Right renal pelvis (tissue), 4 donors: ENCODE results near the gene S100A5. TPM values are rescaled to one million over a fixed set of nuclear protein-coding genes. Genes with fewer than 3 reads are reported as not detected.

Experiments used
- DNase-seq, 4 donors: peaks; one replicate each; pipeline ENCODE4 v3.0.0-alpha.2; 2013; ENCODE audit warnings: low read depth in 4 of 4, low spot score in 3 of 4, missing footprints in 1 of 4
- polyA plus RNA-seq, 4 donors: library from polyadenylated mRNA; unstranded; fragments of 120-200 nt; gene quantifications; one replicate each; pipeline ENCODE4 v1.2.1, GENCODE V29; 2013; ENCODE audit not compliant: insufficient read length in 4 of 4

Gene S100A5
- polyA plus RNA-seq, 4 donors = 0.70 to 1.1 (median 0.89) TPM

DNA sequence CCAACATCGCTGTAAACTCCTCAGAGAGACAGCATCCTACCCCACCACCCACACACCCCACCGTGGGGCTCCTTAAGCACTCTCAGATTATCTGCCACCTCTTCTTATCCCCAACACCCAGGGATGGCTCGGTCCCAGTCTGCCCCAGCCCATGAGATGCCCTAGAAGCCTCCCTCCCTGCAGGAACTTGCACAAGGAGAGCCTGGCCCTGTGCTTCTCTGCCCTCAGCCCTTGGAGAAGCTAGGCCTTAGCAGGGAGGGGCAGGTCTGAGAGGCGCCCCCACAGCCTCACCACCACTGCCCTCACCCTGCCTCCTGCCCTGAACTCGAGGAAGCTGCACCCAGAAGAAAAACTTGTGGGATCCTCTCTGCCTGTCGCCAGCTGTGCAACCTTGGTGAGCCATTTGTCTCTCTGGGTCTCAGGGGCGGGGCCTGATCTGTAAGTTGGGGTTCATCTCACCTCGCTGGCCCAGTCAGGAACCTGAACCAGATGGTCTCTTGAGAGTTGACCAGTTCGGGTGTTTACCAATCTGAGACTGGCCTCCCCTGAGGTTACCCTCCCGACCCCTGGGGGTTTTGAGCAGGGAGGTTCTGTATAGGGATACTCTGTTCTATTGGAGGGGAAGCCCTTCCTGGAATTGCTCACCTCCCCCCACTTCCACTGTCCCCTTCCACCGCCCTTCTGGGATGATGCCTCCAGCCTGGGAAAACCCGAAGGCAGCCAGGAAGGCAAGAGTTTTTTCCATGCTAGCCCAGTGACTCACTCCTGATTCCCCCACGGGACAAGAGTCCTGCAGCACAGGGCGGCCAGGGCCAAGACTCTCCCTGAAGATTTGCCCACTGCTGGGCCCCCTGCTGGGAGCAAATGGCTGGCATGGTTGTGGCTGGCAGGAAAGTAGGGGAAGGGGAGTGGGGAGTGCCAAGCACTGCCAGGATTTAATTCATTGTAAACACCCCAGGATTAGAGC lies 8.3 kb upstream of the S100A5 start, which contains the start of gene S100A3:
Gene S100A3, minus strand, starts transcription at position 537 of the 967 bp plus-strand sequence. CDS start 773 bp downstream, outside the sequence.
- no peak for DNase-seq

DNA sequence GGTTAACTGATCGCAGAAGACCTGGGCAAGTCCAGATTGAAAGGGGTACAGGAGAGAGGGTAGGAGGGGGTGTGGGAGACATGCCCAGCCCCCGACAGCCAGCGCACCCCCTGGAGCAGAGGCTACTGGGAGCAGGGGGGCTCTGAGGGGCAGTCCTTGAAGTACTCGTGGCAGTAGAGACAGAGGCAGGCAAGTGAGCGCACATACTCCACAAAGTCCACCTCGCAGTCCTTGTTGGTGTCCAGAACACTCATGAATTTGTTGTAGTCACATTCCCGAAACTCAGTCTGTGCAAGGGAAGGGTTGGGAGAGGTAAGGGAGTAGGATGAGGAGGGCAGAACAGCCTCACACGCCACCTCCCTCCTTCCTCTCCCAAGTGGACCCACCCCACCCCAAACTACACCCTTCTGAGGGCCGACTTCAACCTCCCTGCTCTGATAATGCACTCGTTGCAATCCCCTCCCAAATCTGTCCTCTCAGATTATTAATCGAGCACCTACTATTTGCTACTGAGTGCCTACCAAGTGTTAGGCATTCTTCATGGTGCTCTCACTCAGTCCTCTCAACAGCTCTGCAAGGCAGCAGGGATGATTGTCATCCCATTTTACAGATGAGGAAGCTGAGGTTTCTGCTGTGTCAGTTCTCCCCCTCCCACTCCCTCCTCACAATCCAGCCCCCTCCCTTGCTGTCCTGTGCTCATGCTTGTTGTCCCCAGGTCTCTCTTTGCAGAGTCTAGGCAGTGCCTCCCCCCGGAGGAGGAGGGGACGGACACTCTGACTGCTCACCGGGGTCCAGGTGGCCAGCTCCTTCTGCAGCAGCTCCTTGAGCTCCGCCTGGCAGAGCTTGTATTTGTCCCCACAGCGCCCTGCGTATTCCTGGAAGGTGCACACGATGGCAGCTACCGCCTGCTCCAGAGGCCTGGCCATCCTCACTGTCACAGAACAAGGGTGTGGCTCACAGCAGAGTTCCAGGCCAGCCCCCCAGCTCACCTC lies 7.1 kb upstream of the S100A5 start:
- DNase-seq = no peak

DNA sequence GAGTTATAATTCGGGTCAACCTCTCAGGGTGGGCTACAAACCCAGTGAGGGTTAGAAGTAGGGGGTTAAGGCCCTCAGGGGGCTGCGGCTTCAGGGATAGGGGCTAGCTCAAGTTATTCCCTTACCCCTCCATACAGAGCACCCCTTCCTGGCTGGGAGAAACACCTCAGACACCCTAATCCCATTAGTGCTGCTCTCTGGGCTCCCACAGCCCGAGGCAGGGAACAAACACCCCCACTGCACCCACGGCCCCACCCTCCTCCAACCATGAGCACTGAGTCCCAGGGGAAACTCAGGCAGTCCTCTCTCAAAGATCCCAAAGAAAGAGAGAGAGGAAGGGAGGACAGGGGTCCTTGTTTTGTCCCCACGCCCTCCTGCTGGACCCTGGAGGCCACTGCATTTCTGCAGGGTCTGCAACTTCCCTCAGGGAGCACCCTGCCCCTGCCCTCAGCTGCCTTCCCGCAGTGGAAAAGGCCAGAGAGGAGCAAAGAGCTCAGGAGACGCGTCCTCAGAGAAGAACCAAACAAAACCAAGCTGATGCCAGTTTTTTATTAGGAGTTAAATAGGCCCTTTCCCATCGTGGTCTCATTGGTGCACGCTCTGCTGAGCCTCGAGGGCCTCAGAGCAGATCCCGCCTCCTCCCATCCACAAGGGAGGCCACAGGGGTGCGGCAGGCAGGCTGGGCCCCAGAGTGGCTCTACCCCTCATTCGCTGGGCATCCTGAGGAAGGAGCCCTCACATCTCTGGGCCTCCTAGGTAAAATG lies 6.2 kb upstream of the S100A5 start:
- DNase-seq = no peak

DNA sequence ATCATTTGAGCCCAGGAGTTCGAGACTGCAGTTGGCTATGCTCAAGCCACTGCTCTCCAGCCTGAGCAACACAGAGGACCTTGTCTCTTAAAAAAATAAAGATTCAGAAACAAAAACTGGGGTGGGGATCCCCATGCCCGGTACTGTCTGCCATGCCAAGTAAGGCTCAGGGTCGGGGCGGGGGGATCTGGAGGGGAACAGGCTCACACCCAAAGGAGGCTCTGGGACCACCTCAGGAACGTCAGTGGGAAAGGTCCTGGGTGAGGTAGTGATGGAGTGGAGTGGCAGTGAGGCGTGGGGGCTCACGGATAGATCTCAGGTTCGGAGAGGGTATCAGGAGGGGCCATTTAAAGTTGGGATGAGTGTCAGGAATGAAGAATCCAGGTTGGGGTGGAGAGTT lies 5.6 kb upstream of the S100A5 start:
- no peak for DNase-seq

DNA sequence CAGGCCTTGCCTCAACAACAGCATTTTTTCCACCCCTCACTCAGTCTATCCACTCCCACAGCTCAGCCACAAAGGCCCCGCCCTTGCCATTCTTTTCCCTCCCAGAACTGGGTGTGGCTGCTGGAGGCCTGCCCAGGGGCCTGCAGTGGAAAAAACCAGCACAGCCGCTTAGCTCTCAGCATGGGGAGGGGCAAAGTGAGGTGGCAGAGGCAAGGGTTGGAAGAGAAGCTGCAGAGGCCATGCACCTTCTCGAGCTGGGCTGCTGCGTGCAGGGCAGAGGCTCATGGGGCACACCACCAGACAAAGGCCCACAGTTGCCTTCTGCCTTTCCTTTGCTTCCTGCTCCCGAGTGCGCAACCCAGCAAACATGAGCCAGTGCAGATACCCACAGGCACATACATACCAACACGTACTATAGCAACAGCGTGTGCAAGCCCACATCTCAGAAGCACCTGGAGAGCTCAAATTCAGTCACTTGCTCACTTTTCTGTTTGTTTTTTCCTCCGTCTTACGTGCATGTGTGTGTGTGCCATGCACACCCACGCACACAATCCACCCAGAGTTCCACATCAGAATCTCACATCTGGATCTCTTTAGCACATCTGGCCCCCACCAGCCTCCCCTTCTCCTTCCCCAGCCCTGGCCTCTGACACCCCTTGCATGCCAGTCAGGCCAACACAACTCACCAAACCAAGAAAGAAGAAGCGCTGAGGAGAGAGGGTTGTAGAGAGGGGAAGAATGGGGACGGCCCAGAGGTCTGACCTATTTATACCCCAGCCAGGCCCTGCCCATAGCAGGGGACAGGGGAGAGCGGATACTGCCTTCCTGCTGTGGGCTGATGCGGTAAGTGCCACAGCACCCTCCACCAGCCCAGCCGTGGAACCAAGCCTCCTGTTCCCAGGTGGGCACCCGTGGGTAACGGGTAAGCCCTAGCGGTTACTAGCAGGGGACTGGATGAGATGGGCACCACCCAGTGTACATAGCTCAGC lies 4.6 kb upstream of the S100A5 start, which contains the start of gene S100A4:
Gene S100A4, minus strand, starts transcription at position 740 of the 989 bp plus-strand sequence. CDS start 1,012 bp downstream, outside the sequence.
- DNase-seq = peak in 3 of 4 donors; percentile 77 to 83 (median 81)

DNA sequence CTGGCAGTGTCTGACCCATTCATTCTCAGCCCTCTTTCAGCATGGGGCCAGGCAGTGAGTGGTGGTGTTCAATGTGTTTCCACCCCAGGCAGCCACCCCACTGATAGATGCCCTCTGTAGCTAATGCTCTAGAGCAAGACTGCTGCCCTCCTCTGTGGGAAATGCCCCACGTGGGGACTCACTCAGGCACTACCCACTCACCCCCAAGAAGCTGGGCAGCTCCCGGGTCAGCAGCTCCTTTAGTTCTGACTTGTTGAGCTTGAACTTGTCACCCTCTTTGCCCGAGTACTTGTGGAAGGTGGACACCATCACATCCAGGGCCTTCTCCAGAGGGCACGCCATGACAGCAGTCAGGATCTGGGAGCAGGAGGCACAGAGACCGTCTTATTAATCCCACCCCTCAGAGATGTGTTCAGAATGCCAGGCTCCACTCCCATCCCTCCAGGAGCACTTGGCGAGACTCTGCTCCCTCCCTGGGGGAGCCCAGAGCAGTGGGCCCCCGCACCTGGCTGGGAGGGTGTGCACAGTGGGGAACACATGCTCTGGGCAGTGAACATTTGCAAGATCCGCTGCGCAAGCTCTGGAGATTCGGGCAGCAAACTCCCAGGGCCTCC lies 3.8 kb upstream of the S100A5 start:
- no peak for DNase-seq

DNA sequence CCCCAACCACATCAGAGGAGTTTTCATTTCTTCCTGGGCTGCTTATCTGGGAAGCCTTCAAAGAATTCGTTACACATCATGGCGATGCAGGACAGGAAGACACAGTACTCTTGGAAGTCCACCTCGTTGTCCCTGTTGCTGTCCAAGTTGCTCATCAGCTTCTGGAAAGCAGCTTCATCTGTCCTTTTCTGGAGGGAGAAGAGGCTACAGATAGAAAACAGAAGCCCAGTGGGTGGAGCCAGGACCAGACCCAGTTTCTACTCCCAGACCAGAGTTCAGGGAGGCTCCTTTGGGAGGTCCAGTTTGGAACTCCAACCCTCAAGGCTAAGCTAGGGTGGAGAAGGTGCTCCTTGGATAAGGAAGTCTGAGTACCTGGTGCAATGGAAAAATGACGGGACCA lies 3.0 kb upstream of the S100A5 start:
- no peak for DNase-seq

DNA sequence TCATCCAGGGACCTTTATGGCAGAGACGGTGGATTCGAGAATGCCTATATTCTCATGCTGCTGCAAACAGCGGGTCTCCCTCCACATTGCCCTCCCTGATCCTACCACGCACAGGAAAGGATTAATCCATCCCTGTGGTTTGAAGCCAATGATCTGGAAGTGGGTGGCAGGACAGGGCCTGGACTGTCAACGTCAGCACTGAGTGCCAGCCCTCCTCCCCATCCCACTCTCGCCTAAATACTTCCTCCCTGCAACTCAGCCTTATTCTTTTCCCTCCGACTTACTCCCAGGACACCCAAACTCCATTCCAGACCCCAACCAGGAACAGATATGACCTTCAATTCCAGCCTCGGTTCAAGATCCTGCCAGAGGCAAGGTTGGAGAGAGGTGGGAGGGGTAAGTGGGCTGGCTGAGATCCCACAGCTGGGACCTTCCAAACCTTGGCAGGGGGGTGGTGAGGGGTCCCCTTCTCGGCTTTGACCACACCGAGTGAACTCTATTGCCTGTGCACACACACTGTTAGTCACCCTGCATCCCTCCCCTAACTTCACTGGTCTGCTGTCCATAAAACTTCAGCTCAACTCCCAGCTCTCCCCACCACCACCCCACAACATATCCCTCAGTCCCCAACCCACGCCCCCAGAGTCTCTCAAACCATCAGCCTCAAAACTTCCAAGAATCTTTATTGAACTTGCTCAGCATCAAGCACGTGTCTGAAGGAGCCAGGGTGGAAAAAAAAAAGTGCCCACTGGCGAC lies 2.4 kb upstream of the S100A5 start:
- no peak for DNase-seq

DNA sequence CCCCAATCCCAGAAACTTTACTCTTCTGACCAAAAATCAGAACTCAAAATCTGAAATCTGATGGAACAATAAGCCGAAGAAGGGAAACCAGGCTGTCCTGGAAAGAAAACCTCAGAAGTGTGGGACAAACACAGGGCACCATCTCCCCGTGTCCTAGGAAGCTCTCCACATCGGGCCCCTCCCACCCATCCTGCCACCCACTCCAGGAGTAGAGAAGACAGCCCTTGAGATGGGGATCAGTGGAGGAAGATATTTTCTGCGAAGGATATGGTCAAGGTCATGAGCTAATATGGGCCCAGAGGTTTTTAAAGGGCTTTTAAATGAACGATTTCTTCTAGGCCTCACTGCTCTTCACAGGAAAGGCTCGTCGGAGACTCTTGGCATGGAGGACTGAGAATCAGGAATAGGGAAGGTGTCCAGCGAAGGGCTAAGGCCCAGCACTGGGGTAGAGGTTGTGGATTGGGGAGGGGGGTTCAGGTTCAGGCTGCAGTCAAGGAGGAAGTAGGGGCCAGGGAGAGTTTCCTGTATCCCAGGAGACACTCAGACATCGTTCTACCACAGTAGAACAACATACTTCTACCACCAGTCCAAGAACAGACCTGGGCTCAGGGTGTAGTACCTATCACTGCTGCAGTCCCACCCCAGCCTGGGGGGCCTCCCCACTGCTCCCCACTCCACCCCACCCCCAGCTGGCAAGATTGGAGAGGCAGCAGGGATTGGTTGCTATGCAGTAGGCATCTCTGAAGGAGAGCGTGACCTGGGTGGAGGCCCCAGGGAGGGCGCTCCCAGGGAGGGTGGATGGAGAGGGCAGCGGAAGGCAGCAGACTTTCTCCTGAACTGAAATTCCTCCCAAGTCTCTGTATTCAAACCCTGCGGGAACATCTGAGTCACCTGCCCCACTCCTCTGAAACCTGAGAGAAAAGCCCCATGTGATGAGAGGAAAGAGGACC lies 1.2 kb upstream of the S100A5 start:
- no peak for DNase-seq

DNA sequence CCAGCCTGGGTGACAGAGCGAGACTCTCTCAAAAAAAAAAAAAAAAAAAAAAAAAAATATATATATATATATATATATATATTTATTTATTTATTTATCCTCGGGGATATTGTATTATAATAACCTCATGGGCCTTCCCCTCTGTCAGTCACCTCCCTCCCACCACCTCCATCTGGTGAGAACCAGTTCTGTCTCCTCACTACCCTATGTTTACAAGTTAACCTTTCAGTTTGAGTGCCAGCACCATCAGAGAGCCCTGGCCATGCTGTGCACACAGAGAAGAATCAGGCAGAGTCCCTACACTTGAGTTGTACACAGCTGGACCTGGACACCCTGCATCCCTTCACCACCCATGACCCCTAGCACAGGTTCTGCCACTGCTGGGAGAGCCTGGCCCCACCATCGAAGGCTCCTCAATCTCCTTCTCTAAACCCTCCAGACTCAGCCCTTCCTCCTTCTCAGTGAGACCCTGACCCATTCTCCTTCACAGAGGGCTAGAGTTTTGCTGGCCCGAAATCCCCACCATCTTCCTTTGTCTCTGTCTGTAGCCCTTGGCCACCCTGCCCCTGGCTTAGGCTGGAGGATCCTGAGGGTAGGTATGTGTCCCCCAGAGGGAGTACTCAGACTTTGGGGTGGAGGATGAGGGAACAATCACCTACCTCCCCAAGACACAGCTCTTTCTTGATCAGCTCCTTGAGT lies 1.2 kb downstream of the S100A5 start:
- DNase-seq = no peak

DNA sequence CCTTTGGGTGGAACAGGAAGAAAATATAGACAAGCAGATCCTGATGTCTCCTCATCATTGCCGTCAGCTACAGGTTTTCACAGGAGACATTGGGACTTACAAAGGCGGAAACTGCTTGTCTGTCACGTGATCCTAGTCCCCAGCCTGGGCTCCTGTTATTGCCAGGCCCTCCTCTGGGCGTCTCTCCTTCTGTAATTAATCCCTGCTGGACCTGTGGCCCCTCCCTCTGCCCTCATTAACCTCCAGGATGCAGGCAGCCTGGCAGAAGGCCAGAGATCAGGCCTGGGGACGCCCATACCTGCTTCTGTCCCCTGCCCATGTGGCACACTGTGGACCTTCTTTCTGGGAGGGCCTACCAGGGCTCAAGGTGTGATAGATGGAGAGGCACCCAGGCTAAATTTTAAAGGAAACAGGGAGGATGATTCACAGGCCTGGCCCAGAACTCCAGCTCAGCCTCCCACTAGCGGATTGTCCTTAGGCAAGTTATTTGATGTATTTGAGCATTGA lies 2.4 kb downstream of the S100A5 start:
- no peak for DNase-seq

DNA sequence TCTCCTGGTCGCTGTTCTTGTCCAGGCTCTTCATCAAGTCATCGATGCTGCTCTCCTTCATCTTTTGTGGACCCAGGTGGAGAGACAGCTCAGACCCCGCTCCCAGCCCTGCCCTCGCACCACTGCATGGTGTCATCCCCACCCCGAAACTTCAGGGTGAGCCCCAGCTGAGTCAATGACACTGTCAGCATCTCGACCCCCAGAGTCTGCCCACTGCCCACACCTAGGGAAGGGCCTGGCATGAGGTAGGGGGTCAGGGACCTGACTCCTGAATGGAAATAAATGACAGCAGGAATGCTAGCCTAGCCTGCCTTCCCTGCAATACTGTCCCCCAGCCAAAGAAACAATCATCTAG lies 3.4 kb downstream of the S100A5 start:
- no peak for DNase-seq

DNA sequence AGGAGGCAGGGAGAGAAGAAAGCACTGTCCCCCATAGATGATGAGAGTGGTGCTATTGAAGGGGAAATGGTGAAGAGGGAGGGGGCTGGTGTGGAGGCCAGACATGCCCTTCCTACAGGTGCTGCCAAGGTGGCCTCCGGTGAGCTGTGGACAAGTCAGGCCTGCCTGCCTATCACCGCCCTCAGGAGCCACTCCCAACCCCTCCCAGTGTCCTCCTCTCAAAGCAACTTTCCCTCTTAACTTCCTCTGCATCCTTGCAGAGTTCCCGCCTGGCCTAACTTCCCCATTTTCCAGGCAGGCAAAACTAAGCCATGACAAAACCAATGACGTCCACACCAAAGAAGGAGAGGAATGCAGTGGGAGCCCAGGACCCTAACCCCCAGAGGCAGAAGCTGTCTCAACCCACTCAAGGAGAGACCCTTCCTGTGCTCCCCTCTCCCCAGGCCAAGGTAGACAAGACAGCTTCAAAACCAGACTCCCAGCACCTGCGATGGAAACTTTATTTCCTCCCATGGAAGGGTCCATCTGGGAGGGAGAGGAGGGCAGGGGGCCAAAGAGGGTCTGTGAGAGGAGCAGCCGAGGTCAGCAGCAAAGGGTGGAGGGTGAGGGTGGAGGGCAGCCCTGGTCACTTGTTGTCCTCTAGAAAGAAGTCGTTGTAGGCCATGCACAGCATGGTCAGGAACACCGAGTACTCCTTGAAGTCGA lies 3.9 kb downstream of the S100A5 start:
- no peak for DNase-seq

DNA sequence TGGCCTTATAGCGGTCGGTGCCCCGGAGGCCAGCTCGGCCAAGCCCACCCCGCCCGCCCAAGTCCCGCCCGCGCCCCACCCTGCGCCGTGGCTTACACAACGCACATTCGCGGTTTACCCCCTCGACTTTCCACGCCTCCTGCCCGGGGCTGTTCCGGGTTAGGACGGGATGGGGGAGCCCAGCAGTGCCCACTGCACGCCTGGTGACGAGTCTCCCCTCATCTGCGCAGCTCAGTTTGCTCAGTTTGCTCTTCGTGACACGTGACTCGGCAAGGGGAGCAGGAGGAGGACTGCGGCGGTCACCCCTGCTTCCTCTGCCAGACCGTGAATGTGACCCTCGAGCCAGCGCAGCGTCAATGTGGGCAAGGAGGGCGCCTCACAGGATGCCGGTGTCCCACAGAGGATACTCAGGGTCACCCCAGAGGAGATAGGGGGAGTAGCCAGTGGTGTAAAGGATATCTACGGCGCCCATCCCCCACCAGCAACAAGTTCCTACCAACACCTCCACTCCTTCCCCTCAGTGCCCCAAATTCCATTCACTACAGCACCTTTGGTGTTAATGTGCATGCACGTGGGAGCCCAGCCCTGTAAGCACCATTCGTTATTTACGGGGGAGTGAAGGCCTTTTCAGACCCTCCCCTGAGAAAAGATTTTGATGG lies 4.6 kb downstream of the S100A5 start:
- peak in 1 of 4 donors; percentile 57 for DNase-seq
